SIG-M5 treated with dmso at 0.1 percent for 504 hours (cell line): Measurements from ENCODE around the gene RCE1.

Source experiments
- DNase-seq: peaks from one replicate; lab custom pipeline; 2025; ENCODE audit not compliant: unreplicated experiment; lab: John Stamatoyannopoulos, UW

RCE1 gene

GRCh38 chr11:66844496-66845142 lies 1.4 kb downstream of the RCE1 start:
- no peak for DNase-seq

- no peak for DNase-seq
Measured at GRCh38 chr11:66845143-66845875, 2.1 kb downstream of the RCE1 start.

- DNase-seq = no peak
Measured at GRCh38 chr11:66845876-66846212, 2.6 kb downstream of the RCE1 start.

- no peak for DNase-seq
Measured at GRCh38 chr11:66846671-66847091, 3.4 kb downstream of the RCE1 start.

- no peak for DNase-seq
Measured at GRCh38 chr11:66847461-66848232, 4.4 kb downstream of the RCE1 start.

GRCh38 chr11:66848671-66849500 lies 5.6 kb downstream of the RCE1 start:
- DNase-seq = no peak

- no peak for DNase-seq
Measured at GRCh38 chr11:66849501-66850234, 6.4 kb downstream of the RCE1 start.

GRCh38 chr11:66850235-66850587 lies 7.0 kb downstream of the RCE1 start:
- no peak for DNase-seq

GRCh38 chr11:66850588-66851238 lies 7.5 kb downstream of the RCE1 start:
- no peak for DNase-seq

GRCh38 chr11:66851239-66851596 lies 8.0 kb downstream of the RCE1 start:
- no peak for DNase-seq

- no peak for DNase-seq
Measured at GRCh38 chr11:66851698-66852465, 8.6 kb downstream of the RCE1 start.

- no peak for DNase-seq
Measured at GRCh38 chr11:66852466-66853241, 9.4 kb downstream of the RCE1 start.

- no peak for DNase-seq
Measured at GRCh38 chr11:66853242-66854229, 10.3 kb downstream of the RCE1 start.

GRCh38 chr11:66854231-66854661 lies 11.0 kb downstream of the RCE1 start:
- DNase-seq = no peak

- no peak for DNase-seq
Measured at GRCh38 chr11:66854729-66855211, 11.5 kb downstream of the RCE1 start.

GRCh38 chr11:66855574-66856495 lies 12.6 kb downstream of the RCE1 start:
- peak; percentile 88 for DNase-seq
